ENCODE measurements around the gene CEMP1. TPM values are rescaled to one million over a fixed set of nuclear protein-coding genes. Genes with fewer than 3 reads are reported as not detected.
"Not testable (repeated sequence)": the region's sequence is repeated elsewhere in the genome, so short reads cannot be mapped to it uniquely, and the experiment has no call there.

CEMP1 gene
- total RNA-seq, 4 donors from 2014 or later: 3.6 to 7.8 (median 3.6) TPM

DNA sequence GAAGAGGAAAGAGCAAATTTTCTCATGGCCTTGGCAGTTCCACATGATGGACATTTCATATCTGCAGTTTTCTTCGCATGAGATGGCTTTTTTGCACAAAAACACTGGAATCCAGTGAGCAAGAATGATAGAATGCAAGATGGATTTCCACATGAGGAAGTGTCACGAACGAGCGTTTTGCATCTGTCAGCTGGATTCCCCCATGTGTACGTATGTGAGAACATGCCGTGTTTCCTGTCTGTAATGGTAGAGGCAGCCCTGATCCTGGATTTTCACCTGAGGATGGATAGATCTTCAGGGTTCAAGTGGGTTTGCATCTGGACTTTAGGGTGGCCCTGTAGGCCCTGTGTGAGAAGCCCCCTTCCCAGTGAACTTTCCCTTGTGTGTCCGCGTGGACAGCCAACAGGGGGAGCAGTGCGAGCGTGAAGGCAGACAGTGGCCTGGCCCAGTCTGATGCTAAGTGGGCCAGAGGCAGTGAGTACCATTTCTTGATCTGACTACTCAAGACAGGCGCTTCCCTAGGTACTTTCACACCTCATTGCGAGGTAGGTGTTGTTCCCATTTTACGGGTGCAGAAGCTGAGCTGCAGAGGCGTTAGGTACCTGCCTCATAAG lies 8.7 kb upstream of the CEMP1 start:
- DNase-seq; H3K36me3 ChIP-seq; H3K27me3 ChIP-seq; H3K4me3 ChIP-seq (replicated peaks in 1 of 3); H3K9me3 ChIP-seq; intact Hi-C loops (cut with DNase I); H3K27ac ChIP-seq: not testable (repeated sequence)
- TF ChIP-seq, protein P1, sequence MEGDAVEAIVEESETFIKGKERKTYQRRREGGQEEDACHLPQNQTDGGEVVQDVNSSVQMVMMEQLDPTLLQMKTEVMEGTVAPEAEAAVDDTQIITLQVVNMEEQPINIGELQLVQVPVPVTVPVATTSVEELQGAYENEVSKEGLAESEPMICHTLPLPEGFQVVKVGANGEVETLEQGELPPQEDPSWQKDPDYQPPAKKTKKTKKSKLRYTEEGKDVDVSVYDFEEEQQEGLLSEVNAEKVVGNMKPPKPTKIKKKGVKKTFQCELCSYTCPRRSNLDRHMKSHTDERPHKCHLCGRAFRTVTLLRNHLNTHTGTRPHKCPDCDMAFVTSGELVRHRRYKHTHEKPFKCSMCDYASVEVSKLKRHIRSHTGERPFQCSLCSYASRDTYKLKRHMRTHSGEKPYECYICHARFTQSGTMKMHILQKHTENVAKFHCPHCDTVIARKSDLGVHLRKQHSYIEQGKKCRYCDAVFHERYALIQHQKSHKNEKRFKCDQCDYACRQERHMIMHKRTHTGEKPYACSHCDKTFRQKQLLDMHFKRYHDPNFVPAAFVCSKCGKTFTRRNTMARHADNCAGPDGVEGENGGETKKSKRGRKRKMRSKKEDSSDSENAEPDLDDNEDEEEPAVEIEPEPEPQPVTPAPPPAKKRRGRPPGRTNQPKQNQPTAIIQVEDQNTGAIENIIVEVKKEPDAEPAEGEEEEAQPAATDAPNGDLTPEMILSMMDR (IDR thresholded peaks at IDR 0.05): peak in 1 of 6 experiments; percentile 34
- 71 to 77% methylated on average over 11 to 14 of the region's 14 CpGs for WGBS, 2 donors
- H3K4me1 ChIP-seq: peaks cover 15 to 35% of the 10 kb centered on the region in 2 donors

DNA sequence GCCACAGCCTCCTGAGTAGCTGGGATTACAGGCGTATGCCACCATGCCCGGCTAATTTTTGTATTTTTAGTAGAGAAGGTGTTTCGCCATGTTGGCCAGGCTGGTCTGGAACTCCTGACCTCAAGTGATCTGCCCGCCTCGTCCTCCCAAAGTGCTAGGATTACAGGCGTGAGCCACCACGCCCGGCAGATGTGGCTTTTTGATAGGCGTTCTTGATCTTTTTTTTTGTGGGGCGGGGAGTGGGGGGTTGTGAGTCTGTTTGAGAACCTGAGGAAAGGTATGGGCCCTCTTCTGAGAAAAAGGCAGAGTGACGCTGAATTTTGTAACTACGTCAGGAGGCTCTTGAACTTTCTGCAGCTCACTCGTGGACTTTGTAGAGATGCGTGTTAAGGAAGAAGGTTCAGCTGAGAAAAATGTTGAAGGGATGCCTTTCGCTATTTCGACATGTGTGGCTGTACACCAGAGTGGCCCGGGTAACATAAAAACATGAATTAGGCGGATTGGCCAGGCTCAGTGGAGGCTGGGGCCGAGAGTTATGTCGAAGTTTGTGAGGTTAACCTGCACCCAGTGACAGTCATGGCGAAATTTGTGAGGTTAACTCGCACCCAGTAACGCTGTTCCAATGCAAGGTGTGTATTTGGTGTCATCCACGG lies 8.1 kb upstream of the CEMP1 start:
- WGBS, 2 donors: 86 to 89% methylated on average over 24 of the region's 24 CpGs
- H3K27me3 ChIP-seq; H3K4me3 ChIP-seq (replicated peaks in 1 of 3); H3K9me3 ChIP-seq; intact Hi-C loops (cut with DNase I); H3K27ac ChIP-seq; H3K36me3 ChIP-seq; DNase-seq: not testable (repeated sequence)
- H3K4me1 ChIP-seq: peaks cover 15 to 41% of the 10 kb centered on the region in 2 donors

DNA sequence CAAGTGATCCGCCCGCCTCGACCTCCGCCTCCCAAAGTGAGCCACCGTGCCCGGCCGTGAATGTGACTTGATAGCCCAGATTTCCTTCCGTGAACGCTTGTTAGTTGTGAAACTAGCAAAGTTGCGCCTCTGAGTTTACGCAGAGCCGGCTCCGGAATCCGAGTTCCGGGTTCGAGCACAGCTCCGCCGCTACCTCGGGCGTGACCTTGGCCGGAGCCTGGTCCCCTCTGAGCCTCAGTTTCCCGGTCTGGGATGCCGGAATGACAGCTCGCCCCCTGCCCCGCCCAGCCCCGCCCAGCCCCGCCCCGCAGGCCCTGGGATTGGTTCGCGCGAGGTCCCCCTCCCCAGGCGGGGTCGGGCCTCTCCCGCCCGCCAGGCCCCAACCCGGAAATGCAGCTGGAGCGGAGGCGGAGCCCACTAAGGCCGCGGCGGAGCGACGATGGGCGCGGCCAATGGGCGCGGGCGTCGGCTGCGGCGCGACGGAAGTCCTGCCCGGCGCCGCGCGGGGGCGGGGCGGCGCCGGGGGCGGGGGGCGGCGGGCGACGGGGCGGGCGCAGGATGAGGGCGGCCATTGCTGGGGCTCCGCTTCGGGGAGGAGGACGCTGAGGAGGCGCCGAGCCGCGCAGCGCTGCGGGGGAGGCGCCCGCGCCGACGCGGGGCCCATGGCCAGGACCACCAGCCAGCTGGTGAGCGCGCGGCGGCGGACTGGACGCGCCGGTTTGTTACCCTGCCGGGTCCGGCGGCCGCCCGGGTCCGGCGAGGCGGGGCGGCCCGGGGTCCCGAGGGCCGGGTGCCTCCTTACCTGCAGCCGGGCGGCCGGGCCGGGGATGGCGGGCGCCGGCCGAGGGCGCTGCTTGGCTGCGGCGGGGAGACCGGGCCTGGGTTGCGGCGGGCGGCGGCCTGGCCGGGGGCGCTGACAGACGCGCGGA lies 6.5 kb upstream of the CEMP1 start, which contains the start of gene PDPK1:
Gene PDPK1 (plus strand): TSS at position 571 of the 929 bp plus-strand sequence. CDS start 92 bp downstream, at position 663.
- 0 to 1% methylated on average over 16 to 22 of the region's 126 CpGs for WGBS, 2 donors
- no peaks in the 10 kb centered on the region for H3K36me3 ChIP-seq
- peaks cover 15 to 51% of the 10 kb centered on the region in 2 donors for H3K4me1 ChIP-seq

DNA sequence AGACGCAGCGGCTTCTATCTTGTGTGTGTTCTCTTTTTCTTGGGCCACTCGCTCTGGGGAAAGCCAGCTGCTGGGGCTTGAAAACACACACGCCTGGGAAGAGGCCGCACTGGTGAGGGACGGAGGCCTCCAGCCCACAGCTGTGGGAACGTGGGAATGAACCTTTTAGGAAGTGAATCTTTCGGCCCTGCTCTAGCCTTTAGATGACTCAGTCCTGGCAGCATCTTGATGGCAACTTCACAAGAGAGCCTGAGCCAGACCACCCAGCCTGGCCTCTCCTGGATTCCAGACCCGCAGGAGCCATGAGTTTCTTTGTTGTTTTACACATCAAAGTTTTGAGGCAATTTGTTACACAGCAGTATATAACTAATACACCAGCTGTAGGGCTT lies 4.4 kb upstream of the CEMP1 start:
- intact Hi-C loops (cut with DNase I): no loop called here
- Histone ChIP-seq H3K4me1 (peaks cover 21 to 53% of the 10 kb centered on the region in 2 donors), H3K4me3 (replicated peaks in 1 of 3) (no peak overlapping the region), H3K27ac (peak overlapping the region; percentile 28 to 92 (median 75)), H3K36me3 (no peaks in the 10 kb centered on the region), H3K27me3 (no peaks in the 10 kb centered on the region), H3K9me3 (no peaks in the 10 kb centered on the region)
- TF ChIP-seq POLR2A (IDR thresholded peaks at IDR 0.05): no peak
- TF ChIP-seq, protein P1 (IDR thresholded peaks at IDR 0.05): no peak
- 71 to 90% methylated on average over 9 of the region's 9 CpGs for WGBS, 2 donors
- peak in 1 of 2 donors; percentile 4 for DNase-seq

More for the DNA sequence above, 6.5 kb upstream of the CEMP1 start, which contains the start of gene PDPK1:
- intact Hi-C loops (cut with DNase I): no loop called here
- peak in 1 of 2 donors; percentile 55 for TF ChIP-seq POLR2A (IDR thresholded peaks at IDR 0.05)
- TF ChIP-seq, protein P1 (IDR thresholded peaks at IDR 0.05): no peak
- peak within 1 kb of the TSS in 2 of 3 donors; percentile 27 to 51 for H3K4me3 ChIP-seq (replicated peaks in 1 of 3)
- H3K27me3 ChIP-seq: no peaks in the 10 kb centered on the region
- peak; percentile 93 to 94 for DNase-seq
- H3K27ac ChIP-seq: peak within 1 kb of the TSS; percentile 30 to 81 (median 48)
- no peaks in the 10 kb centered on the region for H3K9me3 ChIP-seq

DNA sequence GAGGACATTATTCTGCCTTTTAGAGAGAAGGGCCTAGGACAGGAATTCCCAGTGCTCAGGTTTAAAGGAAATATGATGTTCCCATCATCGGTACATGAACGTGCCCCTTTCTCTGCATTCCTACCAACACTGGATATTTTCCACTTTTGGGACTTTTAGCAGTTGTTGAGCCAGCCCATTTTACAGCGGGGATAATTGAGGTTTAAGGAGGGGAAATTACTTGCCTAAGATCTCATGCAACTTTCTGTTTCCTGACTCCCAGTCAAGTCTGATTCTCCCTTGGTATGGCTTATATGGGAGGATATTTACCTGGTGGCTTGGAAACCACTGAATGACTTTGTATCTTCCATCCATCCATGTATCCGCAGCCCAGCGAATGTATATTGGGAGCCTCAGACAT lies 3.1 kb upstream of the CEMP1 start:
- DNase-seq; H3K4me3 ChIP-seq (replicated peaks in 1 of 3); H3K9me3 ChIP-seq; intact Hi-C loops (cut with DNase I); H3K27me3 ChIP-seq; H3K36me3 ChIP-seq: not testable (repeated sequence)
- peak overlapping the region; percentile 44 to 92 (median 50) for H3K27ac ChIP-seq
- WGBS, 2 donors: 74 to 78% methylated on average over 5 of the region's 5 CpGs
- peaks cover 18 to 43% of the 10 kb centered on the region in 2 donors for H3K4me1 ChIP-seq

Measured in thyroid gland (tissue), 4 donors.